ENCODE results near the gene FGD6. TPM values are rescaled to one million over a fixed set of nuclear protein-coding genes. Genes with fewer than 3 reads are reported as not detected.

Gene FGD6
- polyA plus RNA-seq, 2 of the 4 experiments (the other 2 are of a cell fraction) = 15.5 to 48.0 TPM

GRCh38 chr12:95173392-95174251 is 43.6 kb downstream of the FGD6 start (continued):
- TF ChIP-seq HOXB5 (CRISPR knock-in tag; IDR thresholded peaks at IDR 0.05) = no peak
- peak; percentile 78 for TF ChIP-seq PBX3 (IDR thresholded peaks at IDR 0.05)
- no peak for TF ChIP-seq CHD2 (IDR thresholded peaks at IDR 0.05; ENCODE audit: low read length, partially characterized antibody)
- no peak for TF ChIP-seq EHF (CRISPR knock-in tag; IDR thresholded peaks at IDR 0.05)
- TF ChIP-seq HEYL (CRISPR knock-in tag; IDR thresholded peaks at IDR 0.05) = no peak
- TF ChIP-seq MAZ (IDR thresholded peaks at IDR 0.05; ENCODE audit: borderline replicate concordance, low read depth, low read length) = no peak
- no peak for TF ChIP-seq CBX2 (IDR thresholded peaks at IDR 0.05; ENCODE audit: borderline replicate concordance, low read depth)
- no peak for TF ChIP-seq MAX (IDR thresholded peaks at IDR 0.05)
- TF ChIP-seq RNF2 (IDR thresholded peaks at IDR 0.05; ENCODE audit: borderline replicate concordance, low read depth) = no peak
- peak; percentile 64; the same call in 1 of the 2 replicates for TF ChIP-seq ATOH8 (CRISPR knock-in tag; IDR thresholded peaks at IDR 0.05; ENCODE audit: low read depth)
- no peak for TF ChIP-seq RFX5 (IDR thresholded peaks at IDR 0.05)
- no peak for TF ChIP-seq KDM5A (IDR thresholded peaks at IDR 0.05)
- TF ChIP-seq SREBF2 (IDR thresholded peaks at IDR 0.05) = no peak
- no peak for TF ChIP-seq BHLHE40 (IDR thresholded peaks at IDR 0.05; ENCODE audit: low read depth, low read length)
- TF ChIP-seq KDM1A (IDR thresholded peaks at IDR 0.05; ENCODE audit: low read depth) = no peak
- TF ChIP-seq EHMT2 (IDR thresholded peaks at IDR 0.05; ENCODE audit: low read depth) = no peak
- TF ChIP-seq NR3C1 (IDR thresholded peaks at IDR 0.05) = no peak
- TF ChIP-seq TFCP2L1 (CRISPR knock-in tag; IDR thresholded peaks at IDR 0.05) = no peak
- peak; percentile 11 for TF ChIP-seq ZFP36 (IDR thresholded peaks at IDR 0.05; ENCODE audit: borderline replicate concordance, partially characterized antibody)
- no peak for TF ChIP-seq ESRRA (IDR thresholded peaks at IDR 0.05; ENCODE audit: borderline replicate concordance, low read length)
- TF ChIP-seq FOXS1 (CRISPR knock-in tag; IDR thresholded peaks at IDR 0.05) = no peak
- TF ChIP-seq NFE2L2 (conservative IDR thresholded peaks at IDR 0.05; ENCODE audit: low read length) = no peak
- TF ChIP-seq BCL3 (IDR thresholded peaks at IDR 0.05) = 0 out of 3 replicates have a peak, but pooled peaks have one; percentile 17
- no peak for TF ChIP-seq HOXA7 (CRISPR knock-in tag; IDR thresholded peaks at IDR 0.05)
- no peak for TF ChIP-seq ELK1 (IDR thresholded peaks at IDR 0.05; ENCODE audit: low read depth, low read length)
